A549 (cell line): ENCODE data around the gene F8. TPM values are rescaled to one million over a fixed set of nuclear protein-coding genes. Genes with fewer than 3 reads are reported as not detected.

Experiments used
- ATAC-seq, 2 experiments: fragments of 200-7000 bp in 1 of 2; fragments of >200 bp in 1 of 2; cut with Nextera tagmentation in 1 of 2; cut with Tn5 transposase in 1 of 2; 3 replicates each; pipeline versions ENCODE4 v1.8.0 to v1.9.1; 2018 to 2020; ENCODE audit warnings: mild to moderate bottlenecking in 1 of 2, moderate library complexity in 1 of 2
- CTCF ChIA-PET: fragments of 300-600 bp; sonication (Branson Sonifier 250); formaldehyde crosslinking; extraction: SDS; loops from one replicate; lab custom pipeline; 2021; ENCODE audit warnings: antibody characterized with exemption, inconsistent platforms; lab: Yijun Ruan, JAX
- POLR2A ChIA-PET: fragments of 350-600 bp; formaldehyde crosslinking; extraction: SDS; loops from one replicate; lab custom pipeline; 2021; ENCODE audit warnings: antibody characterized with exemption, inconsistent platforms; lab: Yijun Ruan, JAX
- DNase-seq, 2 experiments: peaks; one replicate each; pipeline versions ENCODE4 v3.0.0 to v3.0.0-alpha.2; 2011 to 2016; ENCODE audit warnings: low read depth in 1 of 2, low spot score in 1 of 2
- FAIRE-seq: peaks from 2 replicates; lab custom pipeline; 2011; peaks lifted over from hg19 to GRCh38; lab: Jason Lieb, UNC
- H3K27ac ChIP-seq, 2 experiments: fragments of >200 bp; sonication (Bioruptor Twin); formaldehyde crosslinking; 3 replicates each; pipeline ENCODE4 v1.5.1; 2016 to 2017
- H3K4me1 ChIP-seq: fragments of >200 bp; sonication (Bioruptor Twin); formaldehyde crosslinking; 3 replicates; pipeline ENCODE4 v1.6.1; 2016
- H3K4me2 ChIP-seq: fragments of >200 bp; sonication (Bioruptor Twin); formaldehyde crosslinking; 3 replicates; pipeline ENCODE4 v1.6.1; 2016
- H3K4me3 ChIP-seq: fragments of >200 bp; sonication (Bioruptor Twin); formaldehyde crosslinking; 3 replicates; pipeline ENCODE4 v1.5.1; 2016
- H3K9me3 ChIP-seq: fragments of >200 bp; sonication (Bioruptor Twin); formaldehyde crosslinking; 3 replicates; pipeline ENCODE4 v1.6.1; 2016
- CEBPB ChIP-seq, 2 experiments: fragments of >200 bp in 1 of 2; sonication (Bioruptor Twin) in 1 of 2; formaldehyde crosslinking in 1 of 2; IDR thresholded peaks; 2 replicates each; pipeline ENCODE4 v1.6.1; 2012 to 2016
- CHD2 ChIP-seq: fragments of 150-350 bp; IDR thresholded peaks from 2 replicates; pipeline ENCODE4 v1.6.1; 2014; ENCODE audit warnings: low read length; ENCODE audit not compliant: partially characterized antibody
- CHD4 ChIP-seq: fragments of 200-600 bp; sonication (generic); IDR thresholded peaks from 2 replicates; pipeline ENCODE4 v1.6.1; 2016; ENCODE audit warnings: antibody characterized with exemption, mild to moderate bottlenecking, borderline replicate concordance
- EHF ChIP-seq: fragments of 250-450 bp; sonication (Bioruptor Pico); IDR thresholded peaks from 2 replicates; pipeline ENCODE4 v1.5.0; 2020; ENCODE audit warnings: mild to moderate bottlenecking
- EHMT2 ChIP-seq: fragments of 200-600 bp; sonication (generic); IDR thresholded peaks from 2 replicates; pipeline ENCODE4 v1.6.1; 2016; ENCODE audit warnings: antibody characterized with exemption, low read depth, mild to moderate bottlenecking, moderate library complexity
- ESRRA ChIP-seq: fragments of 150-350 bp; IDR thresholded peaks from 2 replicates; pipeline ENCODE4 v1.6.1; 2014; ENCODE audit warnings: mild to moderate bottlenecking, low read length, borderline replicate concordance
- GATA3 ChIP-seq: IDR thresholded peaks from 2 replicates; pipeline ENCODE4 v1.6.1; 2012; ENCODE audit warnings: borderline replicate concordance
- HDAC2 ChIP-seq: fragments of 200-600 bp; sonication (generic); IDR thresholded peaks from 2 replicates; pipeline ENCODE4 v1.6.1; 2016
- HOXB13 ChIP-seq: fragments of 250-450 bp; sonication (Bioruptor Pico); IDR thresholded peaks from 2 replicates; pipeline ENCODE4 v1.5.0; 2020; ENCODE audit warnings: low read depth, mild to moderate bottlenecking, moderate library complexity
- HOXB5 ChIP-seq: fragments of 250-450 bp; sonication (Bioruptor Pico); IDR thresholded peaks from 2 replicates; pipeline ENCODE4 v1.5.0; 2020; ENCODE audit warnings: mild to moderate bottlenecking, moderate library complexity
- KDM1A ChIP-seq: fragments of 200-600 bp; sonication (generic); IDR thresholded peaks from 2 replicates; pipeline ENCODE4 v1.6.1; 2016; ENCODE audit warnings: low read depth, mild to moderate bottlenecking
- MAZ ChIP-seq: fragments of 150-350 bp; IDR thresholded peaks from 2 replicates; pipeline ENCODE4 v1.6.1; 2014; ENCODE audit warnings: antibody characterized with exemption, low read depth, low read length, borderline replicate concordance
- NFE2L2 ChIP-seq: fragments of 150-350 bp; conservative IDR thresholded peaks from 2 replicates; pipeline ENCODE4 v1.6.1; 2014; ENCODE audit warnings: low read length
- POLR2A ChIP-seq: IDR thresholded peaks from 2 replicates; pipeline ENCODE4 v1.6.1; 2012; ENCODE audit warnings: mild to moderate bottlenecking, low read length
- POLR2AphosphoS2 ChIP-seq: conservative IDR thresholded peaks from 2 replicates; pipeline ENCODE4 v1.6.1; 2012; ENCODE audit warnings: low read length, improper control_type of control experiment, inconsistent platforms
- RARB ChIP-seq: fragments of 250-450 bp; sonication (Bioruptor Pico); IDR thresholded peaks from 2 replicates; pipeline ENCODE4 v1.8.0; 2021; ENCODE audit warnings: mild to moderate bottlenecking, moderate library complexity
- RFX5 ChIP-seq: fragments of 450-650 bp; IDR thresholded peaks from 2 replicates; pipeline ENCODE4 v1.7.1; 2014; ENCODE audit warnings: antibody characterized with exemption, mild to moderate bottlenecking, moderate library complexity
- TFCP2L1 ChIP-seq: fragments of 250-450 bp; sonication (Bioruptor Pico); IDR thresholded peaks from 2 replicates; pipeline ENCODE4 v1.5.0; 2021; ENCODE audit warnings: mild to moderate bottlenecking
- TP53 ChIP-seq: fragments of 250-450 bp; sonication (Bioruptor Pico); IDR thresholded peaks from 2 replicates; pipeline ENCODE4 v1.5.0; 2021; ENCODE audit warnings: mild to moderate bottlenecking, moderate library complexity
- ZFP36 ChIP-seq: fragments of 450-650 bp; IDR thresholded peaks from 2 replicates; pipeline ENCODE4 v1.6.1; 2014; ENCODE audit warnings: borderline replicate concordance; ENCODE audit not compliant: partially characterized antibody
- WGBS: methylation state at CpG from one replicate; pipeline ENCODE4 v1.1.6; 2017; ENCODE audit errors: missing lambda C conversion rate; 5-methylcytosine and 5-hydroxymethylcytosine counted together
- polyA plus RNA-seq, 4 experiments: library from polyadenylated mRNA; depleted of rRNA in 3 of 4; stranded (reverse); fragments of >200 nt; fragmentation: RNase III in 1 of 4; extraction: RNeasy Plus Mini Kit Qiagen cat#74134 plus additional on column Dnase treatment in 1 of 4; gene quantifications; 2 replicates in 3 of 4; 3 replicates in 1 of 4; pipeline ENCODE4 v1.2.3, GENCODE V29; 2011 to 2017
- TF ChIP-seq, protein P1 (sequence below): IDR thresholded peaks from 2 replicates; pipeline ENCODE4 v1.6.1; 2012; ENCODE audit warnings: low read depth, borderline replicate concordance
- TF ChIP-seq, protein P2 (sequence below): IDR thresholded peaks from 2 replicates; pipeline ENCODE4 v1.6.1; 2012
- TF ChIP-seq, protein P3 (sequence below): fragments of >200 bp; sonication (Bioruptor Twin); formaldehyde crosslinking; IDR thresholded peaks from 3 replicates; pipeline ENCODE4 v1.5.1; 2016

F8 gene
- polyA plus RNA-seq, 2 of the 4 experiments (the other 2 are of a cell fraction) = 4.3 to 6.9 TPM

DNA sequence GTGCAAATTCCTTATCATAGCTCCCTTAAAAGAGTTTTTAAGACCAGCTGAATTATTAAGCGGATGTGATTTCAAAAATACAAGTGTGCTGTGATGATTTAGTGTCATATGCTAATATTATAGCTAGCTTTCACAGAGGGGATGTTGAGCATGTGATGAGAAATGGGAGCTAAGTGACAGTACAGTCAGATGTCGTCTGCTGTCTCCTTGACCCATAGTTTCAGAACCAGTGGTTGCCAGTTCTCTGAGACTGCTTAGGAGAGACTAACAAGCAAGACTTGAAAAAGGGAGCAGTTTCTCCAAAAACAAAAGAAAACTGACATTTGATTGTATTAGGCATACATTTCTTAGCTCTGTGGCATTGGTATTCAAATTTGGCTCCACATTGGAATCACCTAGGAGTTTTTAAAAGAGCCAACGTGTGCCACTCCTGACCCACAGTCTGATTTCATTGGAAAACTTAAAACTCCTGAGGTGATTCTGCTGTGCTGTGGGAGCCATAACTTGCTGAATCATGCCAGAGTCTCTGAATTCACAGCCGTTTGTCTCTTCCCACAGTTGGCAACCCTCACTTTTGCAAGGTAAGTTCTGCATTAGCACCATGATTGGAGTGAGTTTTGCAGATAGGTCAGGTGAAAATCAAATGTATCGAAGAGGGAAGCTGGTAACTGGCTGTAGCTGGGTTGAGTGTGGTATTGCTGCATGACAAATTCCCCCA, 24.4 kb upstream of the F8 start:
- 83% methylated on average over 5 of the region's 5 CpGs for WGBS
- CTCF ChIA-PET = interaction anchor here (2.1 to 3.1 kb wide), 2 partner anchors 8 to 10 kb away, joined by 4 to 19 read pairs; no protein-coding TSS in a partner anchor
- peak overlapping the region in 1 of 2 experiments; percentile 49; a peak in 1 of 6 replicates for H3K27ac ChIP-seq

DNA sequence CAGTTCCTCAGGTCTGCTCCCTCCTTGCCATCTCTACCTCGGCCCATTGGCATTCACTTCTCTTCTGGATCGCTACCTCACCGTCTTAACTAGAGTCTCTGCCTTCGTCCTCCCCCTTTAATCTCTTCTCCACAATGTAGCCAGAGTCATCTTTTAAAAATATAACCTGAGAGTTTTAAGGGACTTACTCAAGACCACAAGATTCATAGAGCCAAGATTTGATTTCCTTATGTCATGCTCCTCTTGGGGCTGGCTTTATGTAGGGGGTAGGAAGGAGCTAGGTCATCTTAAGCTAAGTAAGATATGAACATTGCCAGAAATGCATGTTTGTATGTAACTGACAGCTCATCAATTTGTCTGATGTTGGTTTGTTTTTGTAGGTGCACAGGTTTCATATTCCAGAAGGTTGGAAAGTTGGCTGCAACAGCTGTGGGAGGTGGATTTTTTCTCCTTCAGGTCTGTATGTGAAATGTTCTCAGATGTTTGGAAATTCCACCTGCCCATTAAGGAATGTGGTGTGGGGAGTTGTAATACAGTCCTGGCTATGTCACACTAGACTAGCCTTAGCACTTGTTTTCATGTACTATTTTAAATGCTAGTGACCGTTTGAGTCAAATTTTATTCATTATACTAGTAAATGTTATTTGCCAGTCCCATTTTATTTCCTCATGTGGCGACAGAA, 23.7 kb upstream of the F8 start:
- DNase-seq (no peak), ATAC-seq (no peak), FAIRE-seq (no peak)
- WGBS = 95% methylated on average over 6 of the region's 6 CpGs
- H3K4me1 ChIP-seq = peaks cover 11% of the 10 kb centered on the region; the same call in 2 of the 3 replicates
- TF ChIP-seq, protein P1, sequence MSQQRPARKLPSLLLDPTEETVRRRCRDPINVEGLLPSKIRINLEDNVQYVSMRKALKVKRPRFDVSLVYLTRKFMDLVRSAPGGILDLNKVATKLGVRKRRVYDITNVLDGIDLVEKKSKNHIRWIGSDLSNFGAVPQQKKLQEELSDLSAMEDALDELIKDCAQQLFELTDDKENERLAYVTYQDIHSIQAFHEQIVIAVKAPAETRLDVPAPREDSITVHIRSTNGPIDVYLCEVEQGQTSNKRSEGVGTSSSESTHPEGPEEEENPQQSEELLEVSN = no peak
- no peak for TF ChIP-seq TFCP2L1 (CRISPR knock-in tag)
- TF ChIP-seq ZFP36 = no peak
- TF ChIP-seq GATA3 = no peak
- TF ChIP-seq, protein P2, sequence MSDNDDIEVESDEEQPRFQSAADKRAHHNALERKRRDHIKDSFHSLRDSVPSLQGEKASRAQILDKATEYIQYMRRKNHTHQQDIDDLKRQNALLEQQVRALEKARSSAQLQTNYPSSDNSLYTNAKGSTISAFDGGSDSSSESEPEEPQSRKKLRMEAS = no peak
- no peak for TF ChIP-seq CHD2
- no peak for TF ChIP-seq NFE2L2
- TF ChIP-seq ESRRA = no peak
- TF ChIP-seq CHD4 = no peak
- TF ChIP-seq, protein P3, sequence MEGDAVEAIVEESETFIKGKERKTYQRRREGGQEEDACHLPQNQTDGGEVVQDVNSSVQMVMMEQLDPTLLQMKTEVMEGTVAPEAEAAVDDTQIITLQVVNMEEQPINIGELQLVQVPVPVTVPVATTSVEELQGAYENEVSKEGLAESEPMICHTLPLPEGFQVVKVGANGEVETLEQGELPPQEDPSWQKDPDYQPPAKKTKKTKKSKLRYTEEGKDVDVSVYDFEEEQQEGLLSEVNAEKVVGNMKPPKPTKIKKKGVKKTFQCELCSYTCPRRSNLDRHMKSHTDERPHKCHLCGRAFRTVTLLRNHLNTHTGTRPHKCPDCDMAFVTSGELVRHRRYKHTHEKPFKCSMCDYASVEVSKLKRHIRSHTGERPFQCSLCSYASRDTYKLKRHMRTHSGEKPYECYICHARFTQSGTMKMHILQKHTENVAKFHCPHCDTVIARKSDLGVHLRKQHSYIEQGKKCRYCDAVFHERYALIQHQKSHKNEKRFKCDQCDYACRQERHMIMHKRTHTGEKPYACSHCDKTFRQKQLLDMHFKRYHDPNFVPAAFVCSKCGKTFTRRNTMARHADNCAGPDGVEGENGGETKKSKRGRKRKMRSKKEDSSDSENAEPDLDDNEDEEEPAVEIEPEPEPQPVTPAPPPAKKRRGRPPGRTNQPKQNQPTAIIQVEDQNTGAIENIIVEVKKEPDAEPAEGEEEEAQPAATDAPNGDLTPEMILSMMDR = no peak
- TF ChIP-seq EHF (CRISPR knock-in tag) = no peak
- no peak for TF ChIP-seq EHMT2
- H3K27ac ChIP-seq = no peak overlapping the region
- no peak overlapping the region for H3K4me3 ChIP-seq
- ChIA-PET CTCF (interaction anchor here (2.1 to 3.1 kb wide), 2 partner anchors 9 to 11 kb away, joined by 4 to 19 read pairs; no protein-coding TSS in a partner anchor), POLR2A (no interaction called here)
- H3K4me2 ChIP-seq = no peak overlapping the region
- no peaks in the 10 kb centered on the region for H3K9me3 ChIP-seq

More for the DNA sequence above, 24.4 kb upstream of the F8 start:
- ATAC-seq = no peak
- H3K4me3 ChIP-seq = no peak overlapping the region
- no peaks in the 10 kb centered on the region for H3K9me3 ChIP-seq
- FAIRE-seq = no peak
- no peak for TF ChIP-seq RFX5
- no peak for TF ChIP-seq HOXB5
- no peak for TF ChIP-seq ZFP36
- no peak for TF ChIP-seq CEBPB (IDR thresholded peaks at IDR 0.05)
- no peak for TF ChIP-seq RARB (CRISPR knock-in tag)
- TF ChIP-seq MAZ = no peak
- TF ChIP-seq TP53 (CRISPR knock-in tag) = no peak
- TF ChIP-seq, protein P3 = no peak
- TF ChIP-seq CHD4 = no peak
- no peak for TF ChIP-seq NFE2L2
- no peak for TF ChIP-seq HDAC2
- TF ChIP-seq HOXB13 (CRISPR knock-in tag) = no peak
- TF ChIP-seq POLR2A = no peak
- no peak for TF ChIP-seq KDM1A
- TF ChIP-seq POLR2AphosphoS2 = no peak
- TF ChIP-seq, all 56 proteins: peak for 0
- Histone ChIP-seq H3K4me1 (peaks cover 11% of the 10 kb centered on the region; the same call in 2 of the 3 replicates), H3K4me2 (no peak overlapping the region)
- POLR2A ChIA-PET = interaction anchor here (0.8 kb wide), 1 partner anchor 20 kb away, joined by 4 read pairs; the partner anchor contains the start of gene FUNDC2
- DNase-seq = no peak
